ENCODE data around the gene JPH2.

The JPH2 gene

DNA sequence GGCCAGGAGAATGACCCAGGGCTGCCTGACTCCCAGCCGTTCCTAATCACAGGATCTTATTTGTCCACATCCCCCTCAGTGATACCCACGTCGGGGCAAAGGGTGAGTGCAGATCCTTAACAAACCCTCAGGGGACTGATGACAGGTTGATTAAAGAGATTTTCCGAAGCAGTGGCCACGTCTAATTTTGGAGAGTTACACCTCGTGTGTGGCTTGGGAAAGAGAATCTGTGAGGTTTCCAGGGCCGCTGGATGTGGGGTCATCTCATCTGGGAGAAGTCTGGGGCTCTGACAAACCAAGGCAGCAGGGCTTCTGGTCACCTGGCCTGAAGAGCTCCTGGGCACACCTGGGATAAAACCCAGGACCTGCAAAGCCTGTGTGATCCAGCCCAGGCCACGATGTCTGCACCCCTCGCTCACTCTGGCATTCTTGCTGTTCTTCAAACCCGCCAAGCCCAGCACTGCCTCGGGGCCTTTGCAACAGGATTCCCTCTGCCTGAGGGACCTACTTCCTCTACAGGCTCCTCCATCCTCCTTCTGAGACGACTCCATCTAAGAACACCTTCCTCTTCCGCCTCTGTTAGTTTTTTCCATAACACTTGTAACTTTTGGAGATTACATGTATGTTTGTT, 4.7 kb downstream of the JPH2 start:
- DNase-seq (ENCODE audit: low read depth), result no peak
- TF ChIP-seq, protein P1, sequence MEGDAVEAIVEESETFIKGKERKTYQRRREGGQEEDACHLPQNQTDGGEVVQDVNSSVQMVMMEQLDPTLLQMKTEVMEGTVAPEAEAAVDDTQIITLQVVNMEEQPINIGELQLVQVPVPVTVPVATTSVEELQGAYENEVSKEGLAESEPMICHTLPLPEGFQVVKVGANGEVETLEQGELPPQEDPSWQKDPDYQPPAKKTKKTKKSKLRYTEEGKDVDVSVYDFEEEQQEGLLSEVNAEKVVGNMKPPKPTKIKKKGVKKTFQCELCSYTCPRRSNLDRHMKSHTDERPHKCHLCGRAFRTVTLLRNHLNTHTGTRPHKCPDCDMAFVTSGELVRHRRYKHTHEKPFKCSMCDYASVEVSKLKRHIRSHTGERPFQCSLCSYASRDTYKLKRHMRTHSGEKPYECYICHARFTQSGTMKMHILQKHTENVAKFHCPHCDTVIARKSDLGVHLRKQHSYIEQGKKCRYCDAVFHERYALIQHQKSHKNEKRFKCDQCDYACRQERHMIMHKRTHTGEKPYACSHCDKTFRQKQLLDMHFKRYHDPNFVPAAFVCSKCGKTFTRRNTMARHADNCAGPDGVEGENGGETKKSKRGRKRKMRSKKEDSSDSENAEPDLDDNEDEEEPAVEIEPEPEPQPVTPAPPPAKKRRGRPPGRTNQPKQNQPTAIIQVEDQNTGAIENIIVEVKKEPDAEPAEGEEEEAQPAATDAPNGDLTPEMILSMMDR (IDR thresholded peaks at IDR 0.05; ENCODE audit: insufficient read depth, low read depth, low read length, missing control alignments), result no peak
- H3K4me3 ChIP-seq (ENCODE audit: low read depth, low read length), result no peak overlapping the region

GRCh38 chr20:44181611-44182010, 5.4 kb downstream of the JPH2 start:
- DNase-seq (ENCODE audit: low read depth), result no peak
- H3K4me3 ChIP-seq (ENCODE audit: low read depth, low read length), result no peak overlapping the region
- TF ChIP-seq, protein P1 (IDR thresholded peaks at IDR 0.05; ENCODE audit: insufficient read depth, low read depth, low read length, missing control alignments), result no peak

DNA sequence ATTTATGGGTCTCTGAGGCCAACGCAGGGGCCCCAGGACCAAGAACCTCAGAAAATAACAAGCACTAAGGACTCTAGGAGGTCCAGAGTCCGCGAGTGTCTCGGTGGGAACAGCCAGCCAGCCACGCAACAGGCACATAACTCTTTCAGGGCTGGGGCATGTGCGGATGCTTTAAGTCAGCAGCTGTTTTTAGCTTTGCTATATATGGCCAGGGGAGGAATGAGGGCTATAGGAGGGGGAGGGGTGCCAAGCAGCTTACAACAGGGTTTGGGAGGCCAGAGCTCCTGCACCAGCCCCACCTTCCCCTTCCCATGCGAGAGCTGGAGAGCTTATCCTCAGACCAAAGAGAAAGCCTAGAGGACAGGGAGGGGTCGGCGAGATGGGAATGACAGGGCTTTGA, 6.2 kb downstream of the JPH2 start:
- TF ChIP-seq, protein P1 (IDR thresholded peaks at IDR 0.05; ENCODE audit: insufficient read depth, low read depth, low read length, missing control alignments), result no peak
- DNase-seq (ENCODE audit: low read depth), result no peak
- no peak overlapping the region for H3K4me3 ChIP-seq (ENCODE audit: low read depth, low read length)

GRCh38 chr20:44176833-44177534, 10.0 kb downstream of the JPH2 start:
- no peak for DNase-seq (ENCODE audit: low read depth)
- TF ChIP-seq, protein P1 (IDR thresholded peaks at IDR 0.05; ENCODE audit: insufficient read depth, low read depth, low read length, missing control alignments), result no peak

DNA sequence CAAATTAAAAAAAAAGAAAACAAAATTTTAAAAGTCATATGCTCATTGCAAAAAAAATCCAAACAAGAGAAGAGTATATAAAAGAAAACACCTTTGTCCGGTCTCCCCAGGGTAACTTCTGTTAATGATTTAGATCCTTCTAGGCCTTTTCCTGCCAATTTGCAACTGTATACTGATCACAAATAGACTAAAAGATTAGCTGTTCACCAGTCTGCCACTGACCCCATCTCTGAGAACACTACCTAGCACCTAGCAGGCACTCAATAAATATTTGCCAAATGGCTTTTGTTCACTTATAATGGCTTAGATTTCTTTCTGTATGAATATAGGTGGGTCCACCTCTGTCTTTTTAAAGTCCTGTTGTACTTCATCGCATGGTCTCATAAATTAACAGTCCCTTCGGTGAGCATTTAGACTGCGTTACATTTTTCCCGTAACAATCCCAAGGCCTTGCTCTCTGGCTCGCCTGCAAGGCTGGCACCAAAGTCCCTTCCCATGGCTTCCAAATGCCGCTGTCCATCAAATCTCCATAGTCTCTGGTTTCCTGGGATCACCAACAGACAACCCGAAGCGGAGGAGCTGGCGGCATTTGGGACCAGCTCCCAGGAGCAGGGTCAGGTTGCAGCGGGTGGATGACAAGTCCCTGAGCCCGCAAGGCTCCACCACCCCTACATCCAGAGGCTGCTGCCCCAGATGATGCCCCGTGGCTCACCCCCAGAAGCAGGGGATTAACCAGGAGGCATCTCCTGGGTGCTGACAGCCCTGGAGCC, 11.8 kb downstream of the JPH2 start:
- no peak overlapping the region for H3K4me3 ChIP-seq (ENCODE audit: low read depth, low read length)
- DNase-seq (ENCODE audit: low read depth), result no peak
- TF ChIP-seq, protein P1 (IDR thresholded peaks at IDR 0.05; ENCODE audit: insufficient read depth, low read depth, low read length, missing control alignments), result no peak

More at GRCh38 chr20:44176833-44177534, 10.0 kb downstream of the JPH2 start:
- H3K4me3 ChIP-seq (ENCODE audit: low read depth, low read length), result no peak overlapping the region

DNA sequence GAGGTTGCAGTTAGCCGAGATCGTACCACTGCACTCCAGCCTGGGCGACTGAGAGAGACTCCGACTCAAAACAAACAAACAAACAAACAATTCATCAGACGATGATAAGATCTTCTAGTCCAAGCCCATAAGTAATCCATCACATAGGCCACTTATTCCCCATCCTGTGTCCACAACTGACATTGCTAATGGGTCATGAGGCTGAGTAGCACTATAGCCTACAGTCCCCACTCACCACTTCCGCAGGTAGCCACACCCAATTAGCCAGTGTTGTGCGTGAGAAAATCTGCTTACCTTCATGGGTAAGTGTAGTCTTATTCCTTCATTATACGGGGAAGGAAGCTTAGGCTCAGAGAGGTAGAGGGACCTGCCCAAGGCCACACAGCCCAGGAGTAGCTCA, 13.1 kb downstream of the JPH2 start:
- H3K4me3 ChIP-seq (ENCODE audit: low read depth, low read length), result no peak overlapping the region
- DNase-seq (ENCODE audit: low read depth), result no peak
- TF ChIP-seq, protein P1 (IDR thresholded peaks at IDR 0.05; ENCODE audit: insufficient read depth, low read depth, low read length, missing control alignments), result no peak
